HG02885 (cell line): ENCODE data around the gene HOXB2.
A peak's percentile ranks its signal among the peaks of the same experiment; 100 is the strongest.

ENCODE experiments used
- ATAC-seq: cut with Tn5 transposase; IDR thresholded peaks from one replicate; pipeline ENCODE4 v1.9.1; 2021; ENCODE audit warnings: mild to moderate bottlenecking; ENCODE audit not compliant: unreplicated experiment, poor library complexity

HOXB2 gene

DNA sequence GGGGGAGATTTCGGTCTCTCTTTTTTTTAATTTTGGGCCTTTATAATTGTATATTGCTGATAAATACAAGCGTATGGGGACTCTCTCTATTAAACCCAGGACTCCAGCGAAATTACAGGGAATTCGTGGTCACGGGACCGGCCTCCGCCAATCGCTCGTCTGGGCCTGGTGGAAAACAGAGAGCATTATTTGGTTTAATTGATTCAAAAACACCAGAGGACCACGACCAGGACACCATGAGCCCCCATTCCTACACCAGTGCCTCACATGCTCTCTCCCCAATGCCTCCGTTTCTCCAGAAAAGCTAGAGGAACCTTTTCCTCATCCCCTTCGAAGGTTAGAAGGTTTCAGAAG, at the start of gene HOXB2:
Gene HOXB2, minus strand, starts transcription at position 88 of the 354 bp plus-strand sequence. CDS start 198 bp downstream, outside the sequence.
- no peak for ATAC-seq

DNA sequence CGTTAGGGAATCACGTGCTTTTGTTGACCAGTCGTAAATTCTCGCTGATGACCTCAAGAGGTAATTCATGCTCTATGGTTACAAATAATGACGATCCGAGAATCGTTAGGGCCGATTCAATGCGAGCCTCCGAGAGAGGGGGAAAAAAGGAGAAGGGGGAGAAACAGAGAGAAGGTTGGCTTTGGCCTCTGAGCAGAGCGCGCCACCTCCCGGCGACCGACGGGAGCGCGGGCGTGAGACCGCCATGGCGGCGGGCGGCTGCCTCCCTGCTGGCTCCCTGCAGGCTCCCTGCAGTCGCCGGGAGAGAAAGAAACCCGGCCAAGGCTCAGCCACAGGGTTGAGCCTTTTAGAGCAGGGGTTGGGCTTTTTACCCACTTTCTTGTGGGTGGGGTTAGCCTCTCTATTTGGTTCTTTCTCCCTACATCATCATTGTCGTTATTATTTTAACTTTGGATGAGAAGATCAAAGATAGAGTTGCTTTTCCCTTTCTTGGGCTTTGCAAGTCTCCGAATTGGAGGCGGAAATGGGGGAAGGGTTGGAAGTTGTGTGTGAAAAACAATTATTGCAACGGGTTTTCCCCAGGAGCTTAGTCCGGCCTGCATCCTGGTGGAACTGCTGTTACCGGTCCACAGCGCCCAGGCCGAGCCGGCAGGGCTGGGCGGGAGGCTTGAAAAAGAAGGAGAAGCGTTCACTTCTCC, 49.1 kb upstream of the HOXB2 start:
- ATAC-seq = peak; percentile 43

DNA sequence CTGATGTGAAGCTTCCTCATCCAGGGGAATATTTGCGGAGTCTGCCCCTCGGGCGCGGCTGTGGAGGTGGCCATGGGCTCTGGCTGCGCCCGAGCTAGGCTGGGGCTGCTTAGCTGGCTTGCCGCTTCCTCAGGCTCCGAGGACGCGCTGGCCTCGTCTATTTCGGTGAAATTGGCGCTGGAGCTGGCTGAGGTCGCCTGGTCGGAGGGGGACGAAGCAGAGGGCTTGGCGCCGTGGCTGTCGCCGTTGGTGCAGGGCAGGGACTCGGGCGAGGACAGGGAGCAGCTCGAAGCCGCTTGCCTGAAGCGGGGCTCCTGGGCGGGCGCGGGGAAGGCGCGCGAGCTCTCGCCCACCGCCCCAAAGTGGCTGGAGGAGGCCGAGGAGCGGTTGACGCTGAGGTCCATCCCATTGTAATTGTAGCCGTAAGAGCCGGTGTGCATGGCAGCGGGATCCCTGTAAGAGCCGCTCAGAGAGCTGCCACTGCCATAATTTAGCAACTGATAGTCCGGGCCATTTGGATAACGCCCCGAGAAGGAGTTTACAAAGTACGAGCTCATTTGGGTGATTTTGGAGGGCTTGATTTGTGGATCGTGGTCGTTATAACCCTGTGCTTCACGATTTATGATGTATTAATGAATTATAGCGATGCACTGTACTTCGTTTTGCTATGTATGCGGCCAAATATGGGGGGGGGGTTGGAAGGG, 48.4 kb upstream of the HOXB2 start, which contains the start of gene HOXB5:
Gene HOXB5, minus strand, starts transcription at position 654 of the 704 bp plus-strand sequence. Its CDS starts 97 bp downstream, at position 557.
- no peak for ATAC-seq

DNA sequence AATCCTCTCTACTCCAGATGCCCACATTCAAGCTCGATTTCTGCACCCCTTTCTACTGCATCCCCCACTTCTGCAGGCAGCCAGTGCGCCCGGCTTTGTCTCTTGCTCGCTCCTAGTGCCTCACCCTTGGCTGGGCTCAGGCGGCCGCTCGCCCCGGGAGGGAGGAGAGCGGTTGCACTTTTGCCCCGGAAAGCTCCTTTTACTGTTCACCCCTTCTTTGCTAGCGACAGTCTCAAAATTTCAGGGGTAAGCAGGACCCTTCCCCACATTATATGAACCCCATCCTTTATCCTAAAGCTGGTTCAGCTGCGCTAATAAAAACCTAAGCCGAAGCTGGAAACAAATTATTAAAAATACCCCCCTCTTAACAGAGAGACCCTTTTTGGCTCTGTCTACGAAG, 47.7 kb upstream of the HOXB2 start:
- ATAC-seq = no peak

DNA sequence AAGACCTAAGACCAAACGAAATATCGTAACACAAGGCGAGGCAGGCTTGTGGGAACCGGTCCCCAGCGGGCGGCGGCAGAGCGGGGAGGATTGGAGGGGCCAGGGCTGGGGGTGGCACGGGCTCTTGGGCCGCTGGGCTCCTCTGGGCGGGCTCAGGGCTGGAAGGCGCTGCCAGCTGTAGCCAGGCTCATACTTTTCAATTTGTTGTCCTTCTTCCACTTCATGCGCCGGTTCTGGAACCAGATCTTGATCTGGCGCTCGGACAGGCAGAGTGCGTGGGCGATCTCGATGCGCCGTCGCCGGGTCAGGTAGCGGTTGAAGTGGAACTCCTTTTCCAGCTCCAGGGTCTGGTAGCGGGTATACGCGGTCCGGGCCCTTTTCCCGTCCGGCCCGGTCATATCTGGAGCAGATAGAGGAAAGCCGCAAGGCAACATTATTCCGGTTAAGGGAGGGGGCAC, 47.2 kb upstream of the HOXB2 start:
- ATAC-seq = no peak

DNA sequence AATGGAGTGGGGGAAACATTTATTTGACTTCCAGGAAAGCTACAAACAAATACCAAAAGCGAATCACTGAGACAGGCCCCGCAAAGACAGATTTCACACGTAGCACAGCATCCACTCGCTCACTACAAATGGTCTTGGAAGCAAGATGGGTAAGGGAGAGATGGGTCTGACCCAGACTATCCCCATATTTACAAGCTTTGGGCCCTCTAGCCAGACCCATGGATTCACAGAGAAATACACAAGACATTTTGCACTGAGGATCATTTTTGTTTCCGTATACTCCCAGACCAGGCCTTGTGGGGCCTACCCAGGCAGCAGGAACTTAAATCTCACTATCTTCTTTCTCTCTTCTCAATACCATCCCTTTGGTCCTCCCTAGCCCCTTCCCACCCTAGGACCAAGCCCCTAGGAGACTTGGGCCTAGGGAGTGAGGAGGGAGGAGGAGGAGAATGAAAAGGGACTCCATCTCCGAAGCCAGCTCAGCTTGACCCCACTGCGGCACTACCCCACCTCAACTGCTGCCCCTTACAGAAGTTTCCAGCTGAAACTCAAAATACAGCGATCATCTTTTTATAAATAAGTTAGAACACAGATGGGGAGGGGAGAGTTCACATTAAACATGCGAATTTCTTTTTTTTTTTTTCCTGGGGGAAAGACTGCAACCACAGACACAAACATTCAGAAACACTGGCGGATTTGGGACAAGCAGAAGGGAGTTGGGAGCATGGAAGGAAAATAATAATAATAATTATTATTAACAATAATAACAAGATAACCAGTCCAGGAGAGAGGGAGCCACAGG, 46.5 kb upstream of the HOXB2 start:
- ATAC-seq = no peak

DNA sequence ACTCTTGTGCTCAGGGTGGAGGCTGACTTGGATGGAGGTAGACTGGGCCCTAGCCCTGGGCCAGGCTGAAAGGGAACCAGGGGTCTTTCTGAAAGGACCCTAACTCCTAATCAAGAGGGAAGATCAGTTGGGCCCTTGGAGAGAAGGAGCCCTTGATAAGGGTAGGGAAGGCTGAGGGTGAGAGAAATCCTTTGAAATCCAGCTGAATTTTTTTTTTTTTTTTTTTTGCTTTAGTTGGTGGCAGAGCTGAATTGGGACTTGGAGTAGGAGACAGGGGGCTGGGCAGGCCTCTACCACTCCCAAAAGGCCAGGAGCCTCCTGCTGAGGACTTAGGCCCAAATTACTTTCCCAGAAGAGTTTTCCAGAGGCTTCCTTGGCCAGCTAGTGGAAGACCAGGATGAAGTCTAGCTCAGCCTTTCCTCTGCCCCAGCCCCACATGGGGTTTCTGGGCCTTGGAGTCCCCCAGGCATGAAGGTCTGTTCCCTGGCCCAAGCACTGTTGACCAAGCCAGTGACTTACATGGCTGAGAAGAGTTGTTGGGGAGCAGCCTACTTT, 45.8 kb upstream of the HOXB2 start:
- no peak for ATAC-seq

DNA sequence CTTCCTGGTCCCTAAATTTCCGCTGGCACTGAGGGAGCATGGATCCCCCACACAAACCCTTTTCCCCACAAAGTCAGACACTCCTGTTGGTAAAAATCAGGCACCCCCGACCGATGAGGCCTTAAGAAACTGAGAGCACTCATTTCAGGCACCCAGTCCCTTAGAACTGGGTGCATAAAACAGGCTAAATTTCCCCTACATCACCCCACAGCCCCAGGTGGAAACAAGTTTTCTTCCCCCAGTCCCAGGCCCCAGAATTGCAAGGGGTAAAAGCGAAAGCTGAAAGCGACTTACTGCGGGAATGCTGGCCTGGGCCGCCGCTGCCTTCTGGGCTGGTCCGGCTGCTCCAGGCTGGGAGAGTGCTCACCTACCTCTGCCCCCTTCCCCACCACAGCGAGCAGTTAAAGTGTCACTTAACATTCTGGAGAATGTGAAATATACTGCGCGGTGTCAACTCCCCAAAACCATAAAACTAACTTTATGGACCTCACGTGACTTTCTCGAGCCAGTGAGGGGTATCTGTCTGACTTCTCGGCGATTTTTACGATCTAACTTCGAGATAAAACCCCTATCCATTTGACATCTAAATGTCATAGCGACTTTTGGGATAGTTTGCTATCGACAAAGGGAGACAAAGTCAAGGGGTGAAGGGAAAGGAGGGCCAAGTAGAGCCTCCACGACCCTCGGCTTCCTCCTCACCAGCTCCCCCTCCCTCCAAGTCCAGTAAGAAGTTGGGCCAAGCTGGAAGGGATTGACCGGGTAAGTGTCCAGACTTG, 45.1 kb upstream of the HOXB2 start, which contains the start of gene HOXB3:
Gene HOXB3, minus strand, starts transcription at position 411 of the 776 bp plus-strand sequence. CDS start 37,767 bp downstream, outside the sequence.
- ATAC-seq = no peak

DNA sequence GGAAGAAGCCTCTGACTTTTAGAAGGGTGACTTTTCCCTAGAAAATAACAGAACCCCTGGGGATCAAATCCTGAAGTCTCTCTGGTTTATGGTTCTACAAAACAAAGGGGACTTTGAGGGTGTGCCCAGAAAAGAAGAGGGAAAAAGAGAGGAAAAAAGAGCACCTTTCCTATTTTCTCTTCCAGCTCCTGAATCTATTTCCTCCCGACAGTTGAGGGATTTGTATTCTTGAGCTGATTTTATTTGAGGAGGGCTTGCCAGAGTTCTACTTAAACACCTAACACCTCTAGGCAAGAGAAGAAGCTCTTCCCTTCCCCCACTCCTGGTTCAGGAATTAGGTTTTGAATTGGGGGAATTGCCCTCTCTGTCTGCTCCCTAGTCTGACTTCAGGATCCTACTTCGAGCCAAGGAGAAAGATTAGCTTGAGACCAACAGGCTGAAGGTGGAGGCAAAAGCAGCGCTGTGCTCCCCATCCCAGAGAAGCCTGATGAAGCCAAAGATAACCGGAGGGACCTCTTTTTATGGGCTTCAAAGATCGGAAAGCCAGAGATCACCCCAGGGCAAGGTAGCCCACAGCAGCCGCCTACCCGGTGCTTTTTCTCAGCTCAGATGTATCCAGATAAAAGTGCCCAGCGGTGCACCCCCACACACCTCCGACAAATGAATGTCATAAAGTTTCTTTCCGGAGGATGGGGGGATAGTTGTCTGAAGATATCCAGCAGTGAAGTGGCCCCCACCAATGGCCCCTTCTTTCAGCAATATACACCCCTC, 44.3 kb upstream of the HOXB2 start:
- ATAC-seq = no peak

DNA sequence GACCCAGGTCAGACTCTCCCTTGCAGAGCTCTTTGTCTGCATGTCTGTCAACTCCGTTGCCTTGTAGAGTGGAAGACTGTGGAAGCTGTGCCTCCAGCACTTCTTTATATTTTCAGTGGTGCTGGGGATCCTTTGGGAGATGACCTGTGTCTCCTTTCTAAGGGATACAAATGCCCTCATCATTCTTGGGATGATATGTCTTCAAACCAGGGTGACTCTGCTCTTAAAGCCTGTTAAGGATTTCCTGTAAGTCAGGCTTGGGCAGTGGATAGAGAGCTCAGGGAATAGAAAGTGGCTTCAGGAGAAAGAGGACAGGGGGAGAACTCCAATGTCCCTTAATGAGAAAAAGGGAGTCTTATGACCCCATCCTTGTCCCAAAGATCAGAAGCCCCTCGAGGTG, 43.6 kb upstream of the HOXB2 start:
- no peak for ATAC-seq

DNA sequence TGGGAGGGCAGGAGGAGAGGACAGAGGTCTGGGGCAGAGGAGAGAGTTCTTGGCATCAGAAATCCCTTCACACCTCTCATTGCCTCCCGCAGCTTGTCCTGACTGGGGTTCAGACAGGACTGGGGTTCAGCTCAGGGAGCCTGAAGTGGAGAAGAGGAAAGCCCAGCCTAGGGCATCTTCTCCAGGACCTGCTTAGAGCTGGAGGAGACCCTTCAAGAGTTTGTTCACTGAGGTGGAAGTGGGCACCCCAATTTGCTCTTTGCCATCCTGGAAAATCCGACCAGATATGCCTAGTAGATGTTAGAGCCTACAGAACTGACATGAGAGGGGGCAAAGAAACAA, 43.1 kb upstream of the HOXB2 start:
- ATAC-seq = no peak

DNA sequence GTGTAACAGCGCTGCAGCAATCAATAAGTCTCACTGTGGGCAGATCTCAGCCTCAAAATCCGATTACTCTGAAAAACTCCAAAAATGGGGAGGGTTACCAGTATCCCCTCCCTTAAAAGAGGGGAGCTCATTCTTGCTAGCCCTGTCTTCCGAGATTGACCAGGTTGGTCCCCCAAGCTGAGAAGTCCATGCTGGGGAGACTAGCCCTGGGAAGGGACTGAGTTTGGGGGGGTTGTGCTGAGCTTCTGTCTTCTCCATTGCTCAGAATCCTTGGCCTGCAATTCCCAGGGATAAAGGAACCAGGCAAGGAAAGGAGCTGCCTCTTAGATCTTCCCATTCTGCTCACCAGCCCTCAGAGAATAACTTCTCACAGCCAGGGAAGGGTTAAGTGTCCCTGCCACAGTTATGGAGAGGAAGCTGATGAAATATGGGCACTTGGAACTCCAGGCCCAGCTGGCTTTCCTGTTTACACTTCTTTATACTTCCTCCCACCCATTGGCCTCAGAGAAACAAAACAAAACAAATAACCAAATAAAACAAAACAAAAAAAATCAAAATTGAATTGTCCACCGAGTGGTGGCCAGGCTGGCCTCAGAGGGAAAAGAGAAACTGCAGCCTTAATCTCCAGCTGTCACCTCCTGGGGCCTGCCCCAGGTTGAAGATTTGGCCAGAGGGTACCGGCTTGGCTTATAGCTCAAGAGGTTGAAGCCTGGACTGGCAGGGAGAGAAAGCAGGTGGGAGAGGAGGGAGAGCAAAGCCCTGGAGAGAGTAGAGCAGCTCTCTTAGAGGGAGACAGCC, 42.6 kb upstream of the HOXB2 start:
- ATAC-seq = no peak

DNA sequence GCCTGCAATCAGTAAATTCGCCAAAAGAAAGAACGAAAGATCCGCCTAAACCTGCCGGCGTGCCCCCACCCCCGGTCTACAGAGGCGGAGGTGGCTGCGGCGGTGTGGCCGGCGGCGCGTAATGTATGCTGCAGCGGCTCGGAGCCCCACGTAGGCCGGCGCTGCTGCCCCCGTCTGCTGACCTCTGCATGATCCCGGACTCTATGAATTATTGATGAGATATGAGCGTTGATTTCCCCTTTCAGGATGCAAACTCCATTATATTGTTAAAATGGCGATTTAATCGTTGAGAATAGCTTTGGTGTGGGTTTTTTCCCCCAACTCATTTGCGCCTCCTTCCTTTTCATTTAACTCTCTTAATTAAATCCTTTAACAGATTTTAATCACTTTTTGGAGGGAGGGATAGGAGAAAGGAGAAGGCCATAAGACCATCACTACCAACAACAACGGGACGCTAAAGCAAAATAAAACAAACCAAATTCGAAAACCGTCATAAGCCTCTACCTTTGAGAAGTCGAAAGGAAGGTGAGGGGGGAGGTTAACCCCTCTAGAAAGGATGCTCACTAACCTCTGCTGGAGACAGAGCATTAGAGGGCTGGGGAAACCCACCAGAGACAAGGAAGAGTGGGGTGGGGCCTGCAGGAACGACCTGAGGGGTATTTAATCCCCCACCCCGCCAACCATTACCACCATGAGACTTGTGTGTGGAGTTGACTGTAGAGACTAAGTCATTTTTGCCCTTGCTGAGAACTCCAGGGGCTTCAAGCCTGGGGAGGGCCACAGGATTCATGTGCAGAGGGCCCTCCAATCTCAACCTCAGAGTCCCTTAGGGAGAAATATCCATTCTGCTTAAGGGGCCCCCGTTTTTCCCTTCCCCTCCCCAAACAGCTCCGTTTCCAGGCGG, 41.7 kb upstream of the HOXB2 start:
- ATAC-seq = no peak

DNA sequence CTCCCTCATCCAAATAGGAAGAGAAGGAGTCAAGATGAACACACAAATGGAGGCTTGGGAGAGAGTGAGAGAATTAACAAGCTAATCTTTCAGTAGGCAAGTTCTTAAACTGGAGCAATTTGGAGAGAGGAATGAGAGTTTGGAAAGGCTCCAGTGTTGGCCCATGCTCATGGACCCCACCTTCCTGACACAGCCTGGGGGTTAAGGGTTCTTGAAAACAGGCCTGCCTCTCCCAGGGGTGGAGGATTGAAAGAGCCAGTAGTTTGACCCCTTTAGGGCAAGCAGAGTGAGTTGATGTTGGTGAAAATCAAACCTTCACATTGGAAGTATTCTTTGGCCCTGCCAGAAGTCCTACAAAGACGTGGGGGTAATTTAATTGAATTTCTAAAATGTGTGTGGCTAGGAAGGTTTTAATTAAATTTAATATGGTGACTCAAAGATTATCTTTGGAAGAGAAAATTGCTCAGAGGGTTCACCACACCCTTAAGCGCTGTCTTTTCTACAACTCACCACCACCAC, 39.4 kb upstream of the HOXB2 start:
- no peak for ATAC-seq

DNA sequence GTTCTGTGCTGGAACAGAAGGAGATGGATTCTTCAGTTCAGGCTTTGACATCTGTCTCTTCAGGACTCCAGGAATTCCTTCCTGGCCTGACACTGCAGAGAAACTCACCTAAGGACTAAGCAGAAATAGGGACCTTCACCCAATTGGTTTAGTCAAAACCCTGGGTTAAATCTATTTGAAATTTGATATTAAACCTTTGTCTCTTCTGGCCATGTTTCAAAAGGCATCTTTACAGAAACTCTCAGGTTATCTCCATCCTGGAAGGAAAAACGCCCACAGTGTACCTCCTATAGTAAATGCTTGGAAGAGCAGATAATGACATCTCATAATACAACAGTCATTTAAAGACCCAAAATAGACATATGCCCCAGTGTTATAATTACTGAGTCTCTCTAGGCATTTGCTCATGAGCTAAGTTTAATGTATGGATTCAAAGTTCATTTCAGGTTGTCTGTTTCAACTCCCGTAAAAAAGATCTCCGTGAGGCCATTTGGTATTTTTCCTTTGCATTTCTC, 38.9 kb upstream of the HOXB2 start:
- no peak for ATAC-seq

DNA sequence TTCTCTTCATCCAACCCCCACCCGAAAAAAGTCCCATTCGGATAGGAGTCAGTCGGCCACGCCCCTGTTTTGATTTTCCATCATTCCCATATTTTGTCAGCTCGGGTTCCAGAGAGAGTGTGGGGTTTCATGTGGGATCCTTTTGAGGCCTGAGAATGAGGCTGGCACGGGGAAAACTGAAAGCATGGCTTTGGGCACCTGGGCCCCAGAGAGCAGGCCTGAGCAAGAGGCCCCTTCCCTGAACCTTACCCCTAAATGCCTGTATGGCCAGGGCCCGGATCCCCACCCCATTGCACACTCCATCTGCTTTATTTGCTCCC, 37.8 kb upstream of the HOXB2 start:
- ATAC-seq = no peak
